ENCODE measurements around the gene LMAN2L.

DNA sequence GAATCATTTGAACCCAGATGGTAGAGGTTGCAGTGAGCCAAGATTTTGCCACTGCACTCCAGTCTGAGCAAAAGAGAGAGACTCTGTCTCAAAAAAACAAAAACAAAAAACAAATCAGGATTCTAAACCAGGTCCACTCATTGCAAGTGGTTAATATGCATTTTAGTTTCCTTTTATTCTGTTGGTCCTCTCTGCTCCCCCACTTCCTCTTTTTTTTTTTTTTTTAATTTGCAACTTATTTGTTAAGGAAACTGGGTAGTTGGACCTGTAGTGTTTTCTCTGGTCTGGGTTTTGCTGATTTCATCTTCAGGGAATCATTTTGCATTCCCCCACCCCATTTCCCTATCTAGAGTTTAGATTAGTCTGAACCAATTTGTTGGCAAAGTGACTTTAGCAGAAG is 83.3 kb downstream of the LMAN2L start:
- TF ChIP-seq, protein P1, sequence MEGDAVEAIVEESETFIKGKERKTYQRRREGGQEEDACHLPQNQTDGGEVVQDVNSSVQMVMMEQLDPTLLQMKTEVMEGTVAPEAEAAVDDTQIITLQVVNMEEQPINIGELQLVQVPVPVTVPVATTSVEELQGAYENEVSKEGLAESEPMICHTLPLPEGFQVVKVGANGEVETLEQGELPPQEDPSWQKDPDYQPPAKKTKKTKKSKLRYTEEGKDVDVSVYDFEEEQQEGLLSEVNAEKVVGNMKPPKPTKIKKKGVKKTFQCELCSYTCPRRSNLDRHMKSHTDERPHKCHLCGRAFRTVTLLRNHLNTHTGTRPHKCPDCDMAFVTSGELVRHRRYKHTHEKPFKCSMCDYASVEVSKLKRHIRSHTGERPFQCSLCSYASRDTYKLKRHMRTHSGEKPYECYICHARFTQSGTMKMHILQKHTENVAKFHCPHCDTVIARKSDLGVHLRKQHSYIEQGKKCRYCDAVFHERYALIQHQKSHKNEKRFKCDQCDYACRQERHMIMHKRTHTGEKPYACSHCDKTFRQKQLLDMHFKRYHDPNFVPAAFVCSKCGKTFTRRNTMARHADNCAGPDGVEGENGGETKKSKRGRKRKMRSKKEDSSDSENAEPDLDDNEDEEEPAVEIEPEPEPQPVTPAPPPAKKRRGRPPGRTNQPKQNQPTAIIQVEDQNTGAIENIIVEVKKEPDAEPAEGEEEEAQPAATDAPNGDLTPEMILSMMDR (IDR thresholded peaks at IDR 0.05): no peak
- TF ChIP-seq POLR2A (IDR thresholded peaks at IDR 0.05) (no peak), POLR2AphosphoS5 (IDR thresholded peaks at IDR 0.05) (no peak), EP300 (IDR thresholded peaks at IDR 0.05) (no peak)

Data from suprapubic skin (tissue), 4 donors.